SK-N-SH (cell line): Measurements from ENCODE around the gene IQCE. TPM values are rescaled to one million over a fixed set of nuclear protein-coding genes. Genes with fewer than 3 reads are reported as not detected.

Source experiments
- CTCF ChIA-PET: fragments of 300-600, 350-600 bp; formaldehyde crosslinking; extraction: SDS; loops from one replicate; lab custom pipeline; 2021; lab: Yijun Ruan, JAX
- POLR2A ChIA-PET: fragments of 350-600 bp; sonication (Branson Sonifier 250); formaldehyde crosslinking; extraction: SDS; loops from one replicate; lab custom pipeline; 2020; ENCODE audit warnings: antibody characterized with exemption, inconsistent platforms; lab: Yijun Ruan, JAX
- DNase-seq: peaks from one replicate; pipeline ENCODE4 v3.0.0; 2012
- H2AFZ ChIP-seq: fragments of 200-600 bp; sonication (generic); 2 replicates; pipeline ENCODE4 v1.8.1; 2016; ENCODE audit warnings: antibody characterized with exemption, mild to moderate bottlenecking, low read depth
- H3F3A ChIP-seq: fragments of 200-600 bp; sonication (generic); replicated peaks from 2 replicates; pipeline ENCODE3; 2016; ENCODE audit warnings: antibody characterized with exemption, mild to moderate bottlenecking; ENCODE audit not compliant: insufficient read depth
- H3K27ac ChIP-seq, 2 experiments: fragments of 200-500 bp in 1 of 2; fragments of 200-600 bp in 1 of 2; sonication (Bioruptor generic) in 1 of 2; sonication (generic), shearing (Covaris generic) in 1 of 2; 2 replicates each; pipeline versions ENCODE4 v1.5.1 to v1.6.1; 2014 to 2016; ENCODE audit warnings: low read depth in 2 of 2, inconsistent platforms in 1 of 2, low read length in 1 of 2, mild to moderate bottlenecking in 1 of 2, mixed read lengths in 1 of 2
- H3K27me3 ChIP-seq: fragments of 200-600 bp; sonication (generic), shearing (Covaris generic); 2 replicates; pipeline ENCODE4 v1.6.1; 2016; ENCODE audit warnings: mixed run types; ENCODE audit not compliant: insufficient read depth
- H3K36me3 ChIP-seq, 2 experiments: fragments of 200-500 bp in 1 of 2; fragments of 200-600 bp in 1 of 2; sonication (Bioruptor generic) in 1 of 2; sonication (generic) in 1 of 2; replicated peaks in 1 of 2; 2 replicates each; pipeline versions ENCODE3 to v1.5.1; 2014 to 2016; ENCODE audit warnings: low read length in 1 of 2, mild to moderate bottlenecking in 1 of 2; ENCODE audit not compliant: insufficient read depth in 2 of 2, control insufficient read depth in 1 of 2
- H3K4me1 ChIP-seq, 2 experiments: fragments of 200-500 bp in 1 of 2; fragments of 200-600 bp in 1 of 2; sonication (Bioruptor generic) in 1 of 2; sonication (generic), shearing (Covaris generic) in 1 of 2; 2 replicates each; pipeline versions ENCODE4 v1.5.1 to v1.6.1; 2014 to 2016; ENCODE audit warnings: low read depth in 1 of 2, low read length in 1 of 2, mixed run types in 1 of 2; ENCODE audit not compliant: insufficient read depth in 2 of 2, control insufficient read depth in 1 of 2
- H3K4me2 ChIP-seq: fragments of 200-600 bp; sonication (generic), shearing (Covaris generic); 2 replicates; pipeline ENCODE4 v1.6.1; 2017; ENCODE audit warnings: mixed run types
- H3K4me3 ChIP-seq, 2 experiments: fragments of 200-500 bp in 1 of 2; fragments of 200-600 bp in 1 of 2; sonication (Bioruptor generic) in 1 of 2; sonication (generic), shearing (Covaris generic) in 1 of 2; 2 replicates each; pipeline versions ENCODE4 v1.5.1 to v1.8.1; 2014 to 2016; ENCODE audit warnings: low read depth in 2 of 2, inconsistent platforms in 1 of 2, low read length in 1 of 2, mild to moderate bottlenecking in 1 of 2, mixed read lengths in 1 of 2, moderate library complexity in 1 of 2
- H3K79me2 ChIP-seq: fragments of 200-600 bp; sonication (generic); 2 replicates; pipeline ENCODE4 v1.8.1; 2017; ENCODE audit warnings: mild to moderate bottlenecking; ENCODE audit not compliant: insufficient read depth
- H3K9ac ChIP-seq: fragments of 200-600 bp; sonication (generic); 2 replicates; pipeline ENCODE4 v1.6.1; 2017; ENCODE audit warnings: mixed run types
- H3K9me2 ChIP-seq: fragments of 200-600 bp; sonication (generic); 2 replicates; pipeline ENCODE4 v1.6.1; 2017; ENCODE audit warnings: mixed run types
- H3K9me3 ChIP-seq: fragments of 200-600 bp; sonication (generic); 2 replicates; pipeline ENCODE4 v1.6.1; 2017; ENCODE audit warnings: mixed run types, mild to moderate bottlenecking, moderate library complexity
- H4K20me1 ChIP-seq: fragments of 200-600 bp; sonication (generic); 2 replicates; pipeline ENCODE4 v1.6.1; 2017; ENCODE audit warnings: mild to moderate bottlenecking, mixed run types; ENCODE audit not compliant: insufficient read depth
- FOXJ3 ChIP-seq: sonication (generic); formaldehyde crosslinking; IDR thresholded peaks from 2 replicates; pipeline ENCODE4 v1.5.1; 2020; ENCODE audit warnings: mild to moderate bottlenecking, missing genetic modification reagents
- FOXM1 ChIP-seq: IDR thresholded peaks from 2 replicates; pipeline ENCODE4 v1.4.0; 2012; ENCODE audit warnings: low read depth, mild to moderate bottlenecking
- GABPA ChIP-seq: IDR thresholded peaks from 2 replicates; pipeline ENCODE4 v1.4.0; 2012; ENCODE audit warnings: low read depth, mild to moderate bottlenecking
- JUND ChIP-seq: IDR thresholded peaks from 2 replicates; pipeline ENCODE4 v1.4.0; 2012
- MXI1 ChIP-seq: IDR thresholded peaks from 2 replicates; pipeline ENCODE4 v1.6.1; 2012; ENCODE audit warnings: mild to moderate bottlenecking, low read depth, low read length, improper control_type of control experiment
- POLR2AphosphoS5 ChIP-seq: IDR thresholded peaks from 2 replicates; pipeline ENCODE4 v1.6.1; 2012; ENCODE audit warnings: low read depth, low read length
- RAD21 ChIP-seq: IDR thresholded peaks from 2 replicates; pipeline ENCODE4 v1.6.1; 2012; ENCODE audit warnings: mild to moderate bottlenecking, low read length
- RXRA ChIP-seq: IDR thresholded peaks from 2 replicates; pipeline ENCODE4 v1.4.0; 2012; ENCODE audit warnings: low read depth, mild to moderate bottlenecking, borderline replicate concordance
- TEAD4 ChIP-seq: IDR thresholded peaks from 2 replicates; pipeline ENCODE4 v1.4.0; 2012; ENCODE audit warnings: mild to moderate bottlenecking, borderline replicate concordance; ENCODE audit not compliant: insufficient read depth
- YY1 ChIP-seq: IDR thresholded peaks from 2 replicates; pipeline ENCODE4 v1.4.0; 2012; ENCODE audit warnings: low read depth, mild to moderate bottlenecking
- WGBS: methylation state at CpG from one replicate; pipeline ENCODE4 v1.1.6; 2017; ENCODE audit warnings: low lambda C conversion rate; 5-methylcytosine and 5-hydroxymethylcytosine counted together
- polyA plus RNA-seq, 3 experiments: library from polyadenylated mRNA; depleted of rRNA; stranded (reverse); fragments of >200 nt; gene quantifications; 2 replicates each; pipeline ENCODE4 v1.2.3, GENCODE V29; 2012
- TF ChIP-seq, protein P1 (sequence below): IDR thresholded peaks from 2 replicates; pipeline ENCODE4 v1.6.1; 2012; ENCODE audit warnings: mild to moderate bottlenecking, low read depth, low read length, moderate library complexity
- TF ChIP-seq, protein P2 (sequence below): IDR thresholded peaks from 2 replicates; pipeline ENCODE4 v1.4.0; 2012; ENCODE audit warnings: low read depth, borderline replicate concordance
- TF ChIP-seq, protein P3 (sequence below): fragments of 150-350 bp; IDR thresholded peaks from 2 replicates; pipeline ENCODE4 v1.6.1; 2016; ENCODE audit warnings: mild to moderate bottlenecking, low read depth, low read length
- TF ChIP-seq, protein P4 (sequence below): IDR thresholded peaks from 2 replicates; pipeline ENCODE4 v1.4.0; 2012; ENCODE audit warnings: low read depth
- TF ChIP-seq, protein P5 (sequence below): fragments of 200-600 bp; sonication (generic); IDR thresholded peaks from 2 replicates; pipeline ENCODE4 v1.6.1; 2017; ENCODE audit warnings: antibody characterized with exemption, mild to moderate bottlenecking, moderate library complexity

The IQCE gene
- polyA plus RNA-seq, 1 of the 3 experiments (the other 2 are of a cell fraction): 14.4 TPM

DNA sequence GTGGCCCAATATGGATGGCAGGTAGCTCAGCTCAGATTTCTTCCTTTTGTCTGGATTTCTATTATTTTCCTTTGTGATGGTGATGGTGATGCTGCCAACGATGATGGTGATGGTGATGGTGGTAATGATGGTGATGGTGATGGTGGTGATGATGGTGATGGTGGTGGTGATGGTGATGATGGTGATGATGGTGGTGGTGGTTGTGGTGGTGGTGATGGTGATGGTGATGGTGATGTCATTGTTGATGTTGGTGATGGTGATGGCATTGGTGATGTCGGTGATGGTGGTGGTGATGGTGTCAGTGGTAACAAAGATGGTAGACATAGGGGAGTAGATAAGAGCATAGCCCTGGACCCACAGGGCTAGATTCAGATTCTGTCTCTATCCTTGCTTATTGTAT lies 98.4 kb downstream of the IQCE start:
- 95% methylated on average over 2 of the region's 2 CpGs for WGBS
- DNase-seq: no peak
- Histone ChIP-seq H3K4me3 (no peak overlapping the region), H3F3A (peaks cover 6% of the 10 kb centered on the region), H3K27ac (no peak overlapping the region; a peak in 1 of 4 replicates), H3K9ac (no peak overlapping the region), H3K9me3 (no peaks in the 10 kb centered on the region), H3K9me2 (no peaks in the 10 kb centered on the region), H3K79me2 (peaks cover 10% of the 10 kb centered on the region; the same call in 1 of the 2 replicates), H3K4me1 (peaks cover 0 to 19% of the 10 kb centered on the region in 2 experiments; a peak in 1 of 4 replicates), H4K20me1 (peaks cover 38% of the 10 kb centered on the region)
- CTCF ChIA-PET: interaction anchor here (0.7 to 2.5 kb wide), 7 partner anchors 9 to 206 kb away, joined by 3 to 11 read pairs (median 4); no protein-coding TSS in a partner anchor
- TF ChIP-seq RAD21: no peak
- no peak for TF ChIP-seq FOXJ3
- TF ChIP-seq, protein P1, sequence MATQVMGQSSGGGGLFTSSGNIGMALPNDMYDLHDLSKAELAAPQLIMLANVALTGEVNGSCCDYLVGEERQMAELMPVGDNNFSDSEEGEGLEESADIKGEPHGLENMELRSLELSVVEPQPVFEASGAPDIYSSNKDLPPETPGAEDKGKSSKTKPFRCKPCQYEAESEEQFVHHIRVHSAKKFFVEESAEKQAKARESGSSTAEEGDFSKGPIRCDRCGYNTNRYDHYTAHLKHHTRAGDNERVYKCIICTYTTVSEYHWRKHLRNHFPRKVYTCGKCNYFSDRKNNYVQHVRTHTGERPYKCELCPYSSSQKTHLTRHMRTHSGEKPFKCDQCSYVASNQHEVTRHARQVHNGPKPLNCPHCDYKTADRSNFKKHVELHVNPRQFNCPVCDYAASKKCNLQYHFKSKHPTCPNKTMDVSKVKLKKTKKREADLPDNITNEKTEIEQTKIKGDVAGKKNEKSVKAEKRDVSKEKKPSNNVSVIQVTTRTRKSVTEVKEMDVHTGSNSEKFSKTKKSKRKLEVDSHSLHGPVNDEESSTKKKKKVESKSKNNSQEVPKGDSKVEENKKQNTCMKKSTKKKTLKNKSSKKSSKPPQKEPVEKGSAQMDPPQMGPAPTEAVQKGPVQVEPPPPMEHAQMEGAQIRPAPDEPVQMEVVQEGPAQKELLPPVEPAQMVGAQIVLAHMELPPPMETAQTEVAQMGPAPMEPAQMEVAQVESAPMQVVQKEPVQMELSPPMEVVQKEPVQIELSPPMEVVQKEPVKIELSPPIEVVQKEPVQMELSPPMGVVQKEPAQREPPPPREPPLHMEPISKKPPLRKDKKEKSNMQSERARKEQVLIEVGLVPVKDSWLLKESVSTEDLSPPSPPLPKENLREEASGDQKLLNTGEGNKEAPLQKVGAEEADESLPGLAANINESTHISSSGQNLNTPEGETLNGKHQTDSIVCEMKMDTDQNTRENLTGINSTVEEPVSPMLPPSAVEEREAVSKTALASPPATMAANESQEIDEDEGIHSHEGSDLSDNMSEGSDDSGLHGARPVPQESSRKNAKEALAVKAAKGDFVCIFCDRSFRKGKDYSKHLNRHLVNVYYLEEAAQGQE: no peak
- no peak for TF ChIP-seq MXI1
- TF ChIP-seq, protein P2, sequence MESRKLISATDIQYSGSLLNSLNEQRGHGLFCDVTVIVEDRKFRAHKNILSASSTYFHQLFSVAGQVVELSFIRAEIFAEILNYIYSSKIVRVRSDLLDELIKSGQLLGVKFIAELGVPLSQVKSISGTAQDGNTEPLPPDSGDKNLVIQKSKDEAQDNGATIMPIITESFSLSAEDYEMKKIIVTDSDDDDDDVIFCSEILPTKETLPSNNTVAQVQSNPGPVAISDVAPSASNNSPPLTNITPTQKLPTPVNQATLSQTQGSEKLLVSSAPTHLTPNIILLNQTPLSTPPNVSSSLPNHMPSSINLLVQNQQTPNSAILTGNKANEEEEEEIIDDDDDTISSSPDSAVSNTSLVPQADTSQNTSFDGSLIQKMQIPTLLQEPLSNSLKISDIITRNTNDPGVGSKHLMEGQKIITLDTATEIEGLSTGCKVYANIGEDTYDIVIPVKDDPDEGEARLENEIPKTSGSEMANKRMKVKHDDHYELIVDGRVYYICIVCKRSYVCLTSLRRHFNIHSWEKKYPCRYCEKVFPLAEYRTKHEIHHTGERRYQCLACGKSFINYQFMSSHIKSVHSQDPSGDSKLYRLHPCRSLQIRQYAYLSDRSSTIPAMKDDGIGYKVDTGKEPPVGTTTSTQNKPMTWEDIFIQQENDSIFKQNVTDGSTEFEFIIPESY: no peak
- TF ChIP-seq YY1: no peak
- TF ChIP-seq FOXM1: no peak
- TF ChIP-seq JUND: no peak
- no peak for TF ChIP-seq GABPA
- TF ChIP-seq, protein P3, sequence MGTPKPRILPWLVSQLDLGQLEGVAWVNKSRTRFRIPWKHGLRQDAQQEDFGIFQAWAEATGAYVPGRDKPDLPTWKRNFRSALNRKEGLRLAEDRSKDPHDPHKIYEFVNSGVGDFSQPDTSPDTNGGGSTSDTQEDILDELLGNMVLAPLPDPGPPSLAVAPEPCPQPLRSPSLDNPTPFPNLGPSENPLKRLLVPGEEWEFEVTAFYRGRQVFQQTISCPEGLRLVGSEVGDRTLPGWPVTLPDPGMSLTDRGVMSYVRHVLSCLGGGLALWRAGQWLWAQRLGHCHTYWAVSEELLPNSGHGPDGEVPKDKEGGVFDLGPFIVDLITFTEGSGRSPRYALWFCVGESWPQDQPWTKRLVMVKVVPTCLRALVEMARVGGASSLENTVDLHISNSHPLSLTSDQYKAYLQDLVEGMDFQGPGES: no peak
- TF ChIP-seq TEAD4: no peak
- TF ChIP-seq POLR2AphosphoS5: no peak
- TF ChIP-seq RXRA: no peak
- TF ChIP-seq, protein P4, sequence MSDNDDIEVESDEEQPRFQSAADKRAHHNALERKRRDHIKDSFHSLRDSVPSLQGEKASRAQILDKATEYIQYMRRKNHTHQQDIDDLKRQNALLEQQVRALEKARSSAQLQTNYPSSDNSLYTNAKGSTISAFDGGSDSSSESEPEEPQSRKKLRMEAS: no peak
- TF ChIP-seq, protein P5, sequence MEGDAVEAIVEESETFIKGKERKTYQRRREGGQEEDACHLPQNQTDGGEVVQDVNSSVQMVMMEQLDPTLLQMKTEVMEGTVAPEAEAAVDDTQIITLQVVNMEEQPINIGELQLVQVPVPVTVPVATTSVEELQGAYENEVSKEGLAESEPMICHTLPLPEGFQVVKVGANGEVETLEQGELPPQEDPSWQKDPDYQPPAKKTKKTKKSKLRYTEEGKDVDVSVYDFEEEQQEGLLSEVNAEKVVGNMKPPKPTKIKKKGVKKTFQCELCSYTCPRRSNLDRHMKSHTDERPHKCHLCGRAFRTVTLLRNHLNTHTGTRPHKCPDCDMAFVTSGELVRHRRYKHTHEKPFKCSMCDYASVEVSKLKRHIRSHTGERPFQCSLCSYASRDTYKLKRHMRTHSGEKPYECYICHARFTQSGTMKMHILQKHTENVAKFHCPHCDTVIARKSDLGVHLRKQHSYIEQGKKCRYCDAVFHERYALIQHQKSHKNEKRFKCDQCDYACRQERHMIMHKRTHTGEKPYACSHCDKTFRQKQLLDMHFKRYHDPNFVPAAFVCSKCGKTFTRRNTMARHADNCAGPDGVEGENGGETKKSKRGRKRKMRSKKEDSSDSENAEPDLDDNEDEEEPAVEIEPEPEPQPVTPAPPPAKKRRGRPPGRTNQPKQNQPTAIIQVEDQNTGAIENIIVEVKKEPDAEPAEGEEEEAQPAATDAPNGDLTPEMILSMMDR: no peak
- TF ChIP-seq, all 33 proteins: peak for 0
- H3K4me2 ChIP-seq: no peak overlapping the region
- no peaks in the 10 kb centered on the region for H3K27me3 ChIP-seq
- POLR2A ChIA-PET: interaction anchor here (1.5 kb wide), 1 partner anchor 12 kb away, joined by 8 read pairs; no protein-coding TSS in a partner anchor
- H3K36me3 ChIP-seq: peaks cover 22 to 75% of the 10 kb centered on the region in 2 experiments
- H2AFZ ChIP-seq: no peak overlapping the region
